ENCODE measurements around the gene PTPRE.

DNA sequence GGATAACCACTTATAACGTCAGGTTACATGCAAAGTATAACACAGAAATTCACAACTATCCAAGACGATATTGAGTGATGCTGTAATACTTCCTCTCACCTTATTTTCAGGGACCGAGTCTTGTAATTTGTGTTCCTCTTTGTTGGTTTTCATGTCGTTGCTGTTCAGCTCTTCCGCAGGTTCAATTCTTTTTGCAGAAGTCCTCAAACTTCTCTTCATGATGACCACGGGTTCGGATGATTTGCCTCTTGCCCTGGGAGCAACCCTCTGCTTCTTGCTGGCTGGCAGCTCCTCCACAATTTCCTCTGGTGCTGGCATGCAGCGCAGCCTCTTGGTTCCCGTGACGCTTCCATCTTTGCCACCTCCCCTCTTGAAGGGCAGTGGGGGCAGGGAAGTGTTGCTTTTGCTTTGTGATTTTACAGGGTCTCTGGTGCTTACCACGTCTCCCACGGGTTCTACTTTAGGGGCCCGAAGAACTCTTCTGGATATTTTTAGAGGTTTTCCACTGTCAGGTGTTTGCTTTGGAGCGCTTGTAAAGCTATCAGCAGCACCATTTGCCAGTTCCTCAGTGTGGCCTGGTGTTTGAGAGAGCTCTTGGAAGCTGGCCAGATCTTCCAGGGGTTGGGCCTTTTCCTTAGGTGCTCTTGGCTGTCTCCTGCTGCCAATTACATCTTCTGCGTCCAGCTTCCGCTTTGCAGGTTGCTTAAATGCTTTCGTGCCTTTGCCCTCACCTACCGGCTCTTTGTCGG lies 195.8 kb downstream of the PTPRE start:
- TF ChIP-seq GATA2 (IDR thresholded peaks at IDR 0.05; ENCODE audit: low read depth, low read length) (no peak), GATA3 (IDR thresholded peaks at IDR 0.05; ENCODE audit: low read depth, low read length) (no peak)

Measured in SH-SY5Y (cell line).